Measurements from ENCODE around the gene MET.

- no peak for TF ChIP-seq TCF7L2 (IDR thresholded peaks at IDR 0.05; ENCODE audit: borderline replicate concordance, extremely low read depth, insufficient read depth, insufficient read length)
- TF ChIP-seq EZH2 (IDR thresholded peaks at IDR 0.05), result no peak
- TF ChIP-seq SIN3A (IDR thresholded peaks at IDR 0.05; ENCODE audit: low read depth), result no peak
- no peak for TF ChIP-seq POLR2A (IDR thresholded peaks at IDR 0.05; ENCODE audit: borderline replicate concordance, extremely low read depth, insufficient read depth, insufficient read length)
These were observed 112.7 kb downstream of the MET start for GRCh38 chr7:116784647-116785046.

Measured in HCT116 (cell line).